ENCODE results near the gene PCDH12. TPM values are rescaled to one million over a fixed set of nuclear protein-coding genes. Genes with fewer than 3 reads are reported as not detected.
A peak's percentile ranks its signal among the peaks of the same experiment; 100 is the strongest.

The PCDH12 gene
- total and polyA plus RNA-seq, 10 of the 15 experiments (the other 5 are each of a cell fraction or from before 2014, with no cell fraction given): 0.01 to 0.14 (median 0.06) TPM; not detected in 4

DNA sequence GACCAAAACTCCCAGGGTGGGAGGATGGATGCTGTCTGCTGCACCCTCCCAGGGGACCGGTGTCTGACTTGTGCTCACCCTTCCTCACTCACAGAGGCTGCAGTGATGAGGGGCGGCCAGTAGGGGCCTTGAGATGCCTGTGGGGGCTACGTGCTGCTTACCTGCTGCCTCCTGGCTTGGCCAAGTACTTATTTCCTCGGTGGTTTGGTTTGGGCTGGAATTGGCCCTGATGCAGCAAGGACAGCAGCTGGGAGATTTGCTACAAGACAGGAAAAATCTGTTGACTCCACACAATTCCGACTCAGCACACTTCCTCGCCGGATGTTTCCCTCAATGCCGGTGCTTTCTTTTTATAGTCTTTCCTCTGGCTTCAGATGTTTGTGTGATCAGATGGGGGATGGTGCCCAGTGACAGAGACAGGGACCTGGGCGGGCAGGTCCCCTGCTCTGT is 6.6 kb downstream of the PCDH12 start (continued):
- TF ChIP-seq, protein P1, sequence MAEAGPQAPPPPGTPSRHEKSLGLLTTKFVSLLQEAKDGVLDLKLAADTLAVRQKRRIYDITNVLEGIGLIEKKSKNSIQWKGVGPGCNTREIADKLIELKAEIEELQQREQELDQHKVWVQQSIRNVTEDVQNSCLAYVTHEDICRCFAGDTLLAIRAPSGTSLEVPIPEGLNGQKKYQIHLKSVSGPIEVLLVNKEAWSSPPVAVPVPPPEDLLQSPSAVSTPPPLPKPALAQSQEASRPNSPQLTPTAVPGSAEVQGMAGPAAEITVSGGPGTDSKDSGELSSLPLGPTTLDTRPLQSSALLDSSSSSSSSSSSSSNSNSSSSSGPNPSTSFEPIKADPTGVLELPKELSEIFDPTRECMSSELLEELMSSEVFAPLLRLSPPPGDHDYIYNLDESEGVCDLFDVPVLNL (IDR thresholded peaks at IDR 0.05; ENCODE audit: low read depth, low read length): no peak
- TF ChIP-seq, protein P2, sequence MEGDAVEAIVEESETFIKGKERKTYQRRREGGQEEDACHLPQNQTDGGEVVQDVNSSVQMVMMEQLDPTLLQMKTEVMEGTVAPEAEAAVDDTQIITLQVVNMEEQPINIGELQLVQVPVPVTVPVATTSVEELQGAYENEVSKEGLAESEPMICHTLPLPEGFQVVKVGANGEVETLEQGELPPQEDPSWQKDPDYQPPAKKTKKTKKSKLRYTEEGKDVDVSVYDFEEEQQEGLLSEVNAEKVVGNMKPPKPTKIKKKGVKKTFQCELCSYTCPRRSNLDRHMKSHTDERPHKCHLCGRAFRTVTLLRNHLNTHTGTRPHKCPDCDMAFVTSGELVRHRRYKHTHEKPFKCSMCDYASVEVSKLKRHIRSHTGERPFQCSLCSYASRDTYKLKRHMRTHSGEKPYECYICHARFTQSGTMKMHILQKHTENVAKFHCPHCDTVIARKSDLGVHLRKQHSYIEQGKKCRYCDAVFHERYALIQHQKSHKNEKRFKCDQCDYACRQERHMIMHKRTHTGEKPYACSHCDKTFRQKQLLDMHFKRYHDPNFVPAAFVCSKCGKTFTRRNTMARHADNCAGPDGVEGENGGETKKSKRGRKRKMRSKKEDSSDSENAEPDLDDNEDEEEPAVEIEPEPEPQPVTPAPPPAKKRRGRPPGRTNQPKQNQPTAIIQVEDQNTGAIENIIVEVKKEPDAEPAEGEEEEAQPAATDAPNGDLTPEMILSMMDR (IDR thresholded peaks at IDR 0.05 in 2 of 3, conservative IDR thresholded peaks at IDR 0.05 in 1 of 3; ENCODE audit: control insufficient read depth in 2 of 3, extremely low read depth in 1 of 3, insufficient read depth in 1 of 3, low read depth in 3 of 3, low read length in 3 of 3): peak; percentile 17 to 66 (median 61); a peak in 4 of 6 replicates
- TF ChIP-seq POU2F2 (IDR thresholded peaks at IDR 0.05; ENCODE audit: borderline replicate concordance, low read depth, low read length): no peak
- no peak for TF ChIP-seq MEF2A (IDR thresholded peaks at IDR 0.05; ENCODE audit: insufficient read depth, low read depth, low read length)
- TF ChIP-seq SMAD1 (IDR thresholded peaks at IDR 0.05; ENCODE audit: low read depth, partially characterized antibody): no peak
- 0 out of 2 replicates have a peak, but pooled peaks have one; percentile 2 for TF ChIP-seq RAD21 (IDR thresholded peaks at IDR 0.05; ENCODE audit: insufficient read depth, low read depth, low read length)

DNA sequence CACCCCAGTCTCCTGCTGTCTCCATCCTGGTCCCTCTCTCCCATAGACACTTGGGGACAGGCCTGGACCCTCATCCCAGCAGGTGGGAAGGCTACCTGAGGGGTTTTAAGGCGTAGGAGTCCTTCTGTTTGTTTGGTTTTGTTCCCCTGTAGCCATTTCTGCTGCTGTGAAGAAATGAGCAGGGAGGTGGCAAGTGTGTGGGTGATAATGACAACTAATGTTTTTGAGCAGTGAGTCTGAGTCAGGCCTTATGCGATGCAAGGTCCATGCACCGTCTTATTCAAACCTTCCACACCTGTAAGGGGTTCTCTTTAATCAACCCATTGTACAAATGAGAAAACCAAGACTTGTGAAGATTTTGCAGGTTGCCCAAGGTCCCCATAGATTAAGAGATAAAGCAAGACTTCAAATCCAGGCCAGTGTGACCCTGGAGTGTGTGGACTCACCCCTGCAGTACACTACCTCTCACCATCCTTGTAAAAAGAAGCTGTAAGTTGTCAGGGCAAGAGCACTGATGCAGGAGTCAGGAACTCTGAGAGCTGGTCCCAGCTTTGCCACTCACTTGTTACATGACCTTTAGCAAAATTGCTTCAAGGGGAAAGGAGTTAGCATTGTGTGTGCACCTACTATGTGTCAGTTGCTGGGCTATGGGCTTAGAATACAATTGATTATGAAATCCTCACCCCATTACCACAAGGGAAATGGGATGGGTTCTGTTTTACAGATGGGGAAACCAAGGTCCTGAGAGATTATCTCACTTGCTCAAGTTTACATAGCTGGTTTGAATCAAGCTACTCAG is 7.6 kb downstream of the PCDH12 start:
- WGBS (ENCODE audit: insufficient coverage, insufficient replicate concordance, low lambda C conversion rate, missing lambda C conversion rate): 75% methylated on average over 3 of the region's 3 CpGs
- FAIRE-seq (no peak), DNase-seq (ENCODE audit: low read depth, low spot score) (no peak), ATAC-seq (no peak)
- H3K27me3 ChIP-seq (replicated peaks in 1 of 2; ENCODE audit: control insufficient read depth in 2 of 2, insufficient read depth in 2 of 2, low read length in 1 of 2): no peaks in the 10 kb centered on the region
- no peaks in the 10 kb centered on the region for H3K9me3 ChIP-seq (replicated peaks; ENCODE audit: control insufficient read depth, insufficient read depth, low read length)
- no peak overlapping the region for H2AFZ ChIP-seq (ENCODE audit: control insufficient read depth, low read depth, low read length)
- no peak overlapping the region for H3K4me2 ChIP-seq (ENCODE audit: control insufficient read depth, insufficient read depth)
- ChIA-PET SMC1A (ENCODE audit: uncharacterized antibody, unreplicated experiment) (interaction anchor here (1.2 kb wide), 1 partner anchor 11 kb away, joined by 3 read pairs; no protein-coding TSS in a partner anchor), CTCF (interaction anchor here (1.1 to 1.5 kb wide), 2 partner anchors 10 to 259 kb away, joined by 5 to 10 read pairs; no protein-coding TSS in a partner anchor), RAD21 (ENCODE audit: unreplicated experiment) (no interaction called here), POLR2A (no interaction called here)
- no peak overlapping the region for H3K4me3 ChIP-seq
- intact Hi-C loops (cut with micrococcal nuclease; ENCODE audit: unreplicated experiment): no loop called here
- BruUV-seq (replicated peaks): no TSS peak
- no peaks in the 10 kb centered on the region for H3K4me1 ChIP-seq (ENCODE audit: control insufficient read depth, insufficient read depth, low read length)
- no peaks in the 10 kb centered on the region for H3K36me3 ChIP-seq (ENCODE audit: control insufficient read depth in 2 of 2, insufficient read depth in 2 of 2, low read length in 1 of 2)
- no peak overlapping the region for H3K9ac ChIP-seq (ENCODE audit: control insufficient read depth, insufficient read depth, low read length)
- in situ Hi-C loops (cut with MboI): no loop called here
- no peaks in the 10 kb centered on the region for H4K20me1 ChIP-seq (ENCODE audit: control insufficient read depth, insufficient read depth)
- H3K79me2 ChIP-seq (ENCODE audit: control insufficient read depth, insufficient read depth, low read length): no peaks in the 10 kb centered on the region
- TF ChIP-seq, protein P3, sequence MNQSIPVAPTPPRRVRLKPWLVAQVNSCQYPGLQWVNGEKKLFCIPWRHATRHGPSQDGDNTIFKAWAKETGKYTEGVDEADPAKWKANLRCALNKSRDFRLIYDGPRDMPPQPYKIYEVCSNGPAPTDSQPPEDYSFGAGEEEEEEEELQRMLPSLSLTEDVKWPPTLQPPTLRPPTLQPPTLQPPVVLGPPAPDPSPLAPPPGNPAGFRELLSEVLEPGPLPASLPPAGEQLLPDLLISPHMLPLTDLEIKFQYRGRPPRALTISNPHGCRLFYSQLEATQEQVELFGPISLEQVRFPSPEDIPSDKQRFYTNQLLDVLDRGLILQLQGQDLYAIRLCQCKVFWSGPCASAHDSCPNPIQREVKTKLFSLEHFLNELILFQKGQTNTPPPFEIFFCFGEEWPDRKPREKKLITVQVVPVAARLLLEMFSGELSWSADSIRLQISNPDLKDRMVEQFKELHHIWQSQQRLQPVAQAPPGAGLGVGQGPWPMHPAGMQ (IDR thresholded peaks at IDR 0.05; ENCODE audit: borderline replicate concordance): no peak
- TF ChIP-seq FOXM1 (IDR thresholded peaks at IDR 0.05; ENCODE audit: low read depth, low read length): no peak
- TF ChIP-seq SRF (IDR thresholded peaks at IDR 0.05; ENCODE audit: low read depth in 2 of 2, low read length in 2 of 2): no peak
- TF ChIP-seq, protein P4, sequence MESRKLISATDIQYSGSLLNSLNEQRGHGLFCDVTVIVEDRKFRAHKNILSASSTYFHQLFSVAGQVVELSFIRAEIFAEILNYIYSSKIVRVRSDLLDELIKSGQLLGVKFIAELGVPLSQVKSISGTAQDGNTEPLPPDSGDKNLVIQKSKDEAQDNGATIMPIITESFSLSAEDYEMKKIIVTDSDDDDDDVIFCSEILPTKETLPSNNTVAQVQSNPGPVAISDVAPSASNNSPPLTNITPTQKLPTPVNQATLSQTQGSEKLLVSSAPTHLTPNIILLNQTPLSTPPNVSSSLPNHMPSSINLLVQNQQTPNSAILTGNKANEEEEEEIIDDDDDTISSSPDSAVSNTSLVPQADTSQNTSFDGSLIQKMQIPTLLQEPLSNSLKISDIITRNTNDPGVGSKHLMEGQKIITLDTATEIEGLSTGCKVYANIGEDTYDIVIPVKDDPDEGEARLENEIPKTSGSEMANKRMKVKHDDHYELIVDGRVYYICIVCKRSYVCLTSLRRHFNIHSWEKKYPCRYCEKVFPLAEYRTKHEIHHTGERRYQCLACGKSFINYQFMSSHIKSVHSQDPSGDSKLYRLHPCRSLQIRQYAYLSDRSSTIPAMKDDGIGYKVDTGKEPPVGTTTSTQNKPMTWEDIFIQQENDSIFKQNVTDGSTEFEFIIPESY (IDR thresholded peaks at IDR 0.05): no peak
- no peak for TF ChIP-seq NR2C2 (IDR thresholded peaks at IDR 0.05; ENCODE audit: borderline replicate concordance, control insufficient read depth, insufficient read length, low read depth)
- no peak for TF ChIP-seq SIN3A (IDR thresholded peaks at IDR 0.05; ENCODE audit: low read depth, low read length)
- no peak for TF ChIP-seq CHD1 (IDR thresholded peaks at IDR 0.05; ENCODE audit: low read depth, low read length)
- no peak for TF ChIP-seq SMC3 (IDR thresholded peaks at IDR 0.05; ENCODE audit: borderline replicate concordance, low read length)
- no peak overlapping the region for H3K27ac ChIP-seq (ENCODE audit: control insufficient read depth, insufficient read depth)
